H1 (cell line): ENCODE measurements around the gene PTCRA.

ENCODE experiments used
- CTBP2 ChIP-seq: IDR thresholded peaks from 2 replicates; pipeline ENCODE4 v1.7.0; 2011; ENCODE audit warnings: borderline replicate concordance, mild to moderate bottlenecking, moderate library complexity, mixed read lengths, low read length; ENCODE audit not compliant: insufficient read depth, insufficient read length
- EGR1 ChIP-seq: IDR thresholded peaks from 2 replicates; pipeline ENCODE4 v1.6.1; 2011; ENCODE audit warnings: low read depth, low read length, borderline replicate concordance
- EP300 ChIP-seq, 2 experiments: IDR thresholded peaks; 1 replicate in 1 of 2; 2 replicates in 1 of 2; pipeline ENCODE4 v1.6.1; 2011 to 2012; ENCODE audit warnings: low read depth in 2 of 2, low read length in 2 of 2, mild to moderate bottlenecking in 2 of 2, borderline replicate concordance in 1 of 2, inconsistent platforms in 1 of 2, moderate library complexity in 1 of 2
- SP1 ChIP-seq: IDR thresholded peaks from 2 replicates; pipeline ENCODE4 v1.6.1; 2011; ENCODE audit warnings: low read depth, low read length
- TF ChIP-seq, protein P1 (sequence below), 3 experiments: IDR thresholded peaks; 1 replicate in 2 of 3; 2 replicates in 1 of 3; pipeline versions ENCODE4 v1.5.1 to v1.6.1; 2011; ENCODE audit warnings: low read length in 3 of 3, mild to moderate bottlenecking in 3 of 3, inconsistent platforms in 2 of 3, low read depth in 1 of 3, moderate library complexity in 1 of 3; ENCODE audit not compliant: insufficient read depth in 1 of 3; ENCODE audit errors: control extremely low read depth in 1 of 3

DNA sequence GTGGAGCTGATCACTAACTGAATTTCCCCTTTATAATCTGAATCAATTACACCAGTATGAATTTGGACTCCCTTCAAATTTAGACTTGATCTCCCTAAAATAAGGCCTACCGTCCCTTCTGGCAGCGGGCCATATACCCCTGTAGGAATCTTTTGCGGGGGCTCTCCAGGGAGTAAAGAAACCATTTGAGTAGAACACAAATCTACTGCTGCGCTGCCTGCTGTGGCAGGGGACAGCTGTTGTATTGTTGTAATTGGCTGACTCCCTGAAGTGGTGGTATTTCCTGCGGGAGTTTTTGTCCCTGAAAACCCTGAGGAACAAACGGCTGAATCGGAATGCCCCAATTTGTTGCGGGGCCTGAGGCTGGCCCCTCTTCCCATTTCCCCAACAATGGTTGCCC, 16.0 kb upstream of the PTCRA start:
- TF ChIP-seq, protein P1, sequence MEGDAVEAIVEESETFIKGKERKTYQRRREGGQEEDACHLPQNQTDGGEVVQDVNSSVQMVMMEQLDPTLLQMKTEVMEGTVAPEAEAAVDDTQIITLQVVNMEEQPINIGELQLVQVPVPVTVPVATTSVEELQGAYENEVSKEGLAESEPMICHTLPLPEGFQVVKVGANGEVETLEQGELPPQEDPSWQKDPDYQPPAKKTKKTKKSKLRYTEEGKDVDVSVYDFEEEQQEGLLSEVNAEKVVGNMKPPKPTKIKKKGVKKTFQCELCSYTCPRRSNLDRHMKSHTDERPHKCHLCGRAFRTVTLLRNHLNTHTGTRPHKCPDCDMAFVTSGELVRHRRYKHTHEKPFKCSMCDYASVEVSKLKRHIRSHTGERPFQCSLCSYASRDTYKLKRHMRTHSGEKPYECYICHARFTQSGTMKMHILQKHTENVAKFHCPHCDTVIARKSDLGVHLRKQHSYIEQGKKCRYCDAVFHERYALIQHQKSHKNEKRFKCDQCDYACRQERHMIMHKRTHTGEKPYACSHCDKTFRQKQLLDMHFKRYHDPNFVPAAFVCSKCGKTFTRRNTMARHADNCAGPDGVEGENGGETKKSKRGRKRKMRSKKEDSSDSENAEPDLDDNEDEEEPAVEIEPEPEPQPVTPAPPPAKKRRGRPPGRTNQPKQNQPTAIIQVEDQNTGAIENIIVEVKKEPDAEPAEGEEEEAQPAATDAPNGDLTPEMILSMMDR (IDR thresholded peaks at IDR 0.05; ENCODE audit: control extremely low read depth in 1 of 3, insufficient read depth in 1 of 3, low read depth in 1 of 3, low read length in 3 of 3), result no peak
- TF ChIP-seq CTBP2 (no peak), EGR1 (no peak), EP300 (IDR thresholded peaks at IDR 0.05; ENCODE audit: borderline replicate concordance in 1 of 2, low read depth in 2 of 2, low read length in 2 of 2) (no peak), SP1 (no peak)
